Mesenchymal stem cell (in vitro differentiated cells and primary cell): ENCODE measurements around the gene ATF7IP.

Experiments used
- DNase-seq: peaks from one replicate; pipeline ENCODE4 v3.0.0-alpha.2; 2013
- H2AFZ ChIP-seq: one replicate; pipeline ENCODE4 v1.6.1; 2013; ENCODE audit warnings: low read depth, mild to moderate bottlenecking, control low read depth, inconsistent platforms, low read length, moderate library complexity
- H2AK5ac ChIP-seq: 2 replicates; pipeline ENCODE4 v1.6.1; 2013; ENCODE audit warnings: low read length, moderate library complexity, mild to moderate bottlenecking, inconsistent platforms; ENCODE audit not compliant: severe bottlenecking
- H2BK120ac ChIP-seq: one replicate; pipeline ENCODE4 v1.6.1; 2013; ENCODE audit warnings: low read depth, mild to moderate bottlenecking, inconsistent platforms, low read length, moderate library complexity
- H2BK12ac ChIP-seq, 2 experiments: one replicate each; pipeline ENCODE4 v1.6.1; 2013; ENCODE audit warnings: inconsistent platforms in 2 of 2, low read length in 2 of 2, mild to moderate bottlenecking in 2 of 2, moderate library complexity in 2 of 2, control low read depth in 1 of 2
- H2BK15ac ChIP-seq: one replicate; pipeline ENCODE4 v1.6.1; 2013; ENCODE audit warnings: mild to moderate bottlenecking, low read depth, inconsistent platforms; ENCODE audit not compliant: poor library complexity, severe bottlenecking
- H2BK5ac ChIP-seq: 2 replicates; pipeline ENCODE4 v1.6.1; 2013; ENCODE audit warnings: low read depth, mild to moderate bottlenecking, low read length, control low read depth, inconsistent platforms; ENCODE audit not compliant: poor library complexity, severe bottlenecking
- H3K14ac ChIP-seq, 2 experiments: one replicate each; pipeline ENCODE4 v1.6.1; 2013; ENCODE audit warnings: inconsistent platforms in 2 of 2, low read length in 2 of 2, control low read depth in 1 of 2, mild to moderate bottlenecking in 1 of 2, moderate library complexity in 1 of 2
- H3K18ac ChIP-seq, 2 experiments: one replicate each; pipeline ENCODE4 v1.6.1; 2013; ENCODE audit warnings: inconsistent platforms in 2 of 2, low read length in 2 of 2, control low read depth in 1 of 2, low read depth in 1 of 2, mild to moderate bottlenecking in 1 of 2
- H3K23ac ChIP-seq, 2 experiments: one replicate each; pipeline ENCODE4 v1.6.1; 2013; ENCODE audit warnings: inconsistent platforms in 2 of 2, low read length in 2 of 2, mild to moderate bottlenecking in 2 of 2, moderate library complexity in 2 of 2, control low read depth in 1 of 2
- H3K27ac ChIP-seq: 2 replicates; pipeline ENCODE4 v1.5.1; 2013; ENCODE audit warnings: mild to moderate bottlenecking, moderate library complexity, low read length, control low read depth, inconsistent platforms; ENCODE audit not compliant: poor library complexity, severe bottlenecking
- H3K27me3 ChIP-seq, 2 experiments: 2 replicates each; pipeline versions ENCODE4 v1.6.1 to v1.7.0; 2013; ENCODE audit warnings: low read length in 2 of 2, mild to moderate bottlenecking in 2 of 2, moderate library complexity in 2 of 2, control low read depth in 1 of 2, inconsistent platforms in 1 of 2; ENCODE audit not compliant: control insufficient read depth in 1 of 2, insufficient read depth in 1 of 2
- H3K36me3 ChIP-seq, 2 experiments: 2 replicates each; pipeline versions ENCODE4 v1.6.1 to v1.7.0; 2013; ENCODE audit warnings: low read length in 2 of 2, control low read depth in 1 of 2, inconsistent platforms in 1 of 2, low read depth in 1 of 2, mild to moderate bottlenecking in 1 of 2; ENCODE audit not compliant: insufficient read depth in 2 of 2, control insufficient read depth in 1 of 2
- H3K4ac ChIP-seq, 2 experiments: one replicate each; pipeline ENCODE4 v1.6.1; 2013; ENCODE audit warnings: inconsistent platforms in 2 of 2, low read length in 2 of 2, mild to moderate bottlenecking in 2 of 2, moderate library complexity in 2 of 2, control low read depth in 1 of 2, low read depth in 1 of 2
- H3K4me1 ChIP-seq: 2 replicates; pipeline ENCODE4 v1.6.1; 2013; ENCODE audit warnings: low read depth, low read length, control low read depth; ENCODE audit not compliant: control insufficient read depth, insufficient read depth
- H3K4me2 ChIP-seq: 2 replicates; pipeline ENCODE4 v1.6.1; 2013; ENCODE audit warnings: low read length, mild to moderate bottlenecking, inconsistent platforms; ENCODE audit not compliant: poor library complexity, severe bottlenecking
- H3K4me3 ChIP-seq, 2 experiments: 2 replicates each; pipeline versions ENCODE4 v1.5.1 to v1.7.0; 2013; ENCODE audit warnings: low read length in 2 of 2, mild to moderate bottlenecking in 2 of 2, control low read depth in 1 of 2, low read depth in 1 of 2; ENCODE audit not compliant: insufficient read depth in 1 of 2
- H3K79me1 ChIP-seq: replicated peaks from 2 replicates; pipeline ENCODE4 v1.6.1; 2013; ENCODE audit warnings: mild to moderate bottlenecking, control low read depth, low read length, inconsistent platforms; ENCODE audit not compliant: poor library complexity, severe bottlenecking
- H3K9ac ChIP-seq: 2 replicates; pipeline ENCODE4 v1.7.0; 2013; ENCODE audit warnings: mild to moderate bottlenecking, low read length, moderate library complexity
- H3K9me3 ChIP-seq: 2 replicates; pipeline ENCODE4 v1.7.0; 2013; ENCODE audit warnings: mild to moderate bottlenecking, low read length; ENCODE audit not compliant: control insufficient read depth
- H4K8ac ChIP-seq: one replicate; pipeline ENCODE4 v1.6.1; 2013; ENCODE audit warnings: inconsistent platforms, mild to moderate bottlenecking, low read length, moderate library complexity
- H4K91ac ChIP-seq: one replicate; pipeline ENCODE4 v1.6.1; 2013; ENCODE audit warnings: mild to moderate bottlenecking, low read length, inconsistent platforms
- WGBS: methylation state at CpG from one replicate; pipeline ENCODE4 v1.1.7; 2013; ENCODE audit warnings: mixed read lengths; 5-methylcytosine and 5-hydroxymethylcytosine counted together

Gene ATF7IP

DNA sequence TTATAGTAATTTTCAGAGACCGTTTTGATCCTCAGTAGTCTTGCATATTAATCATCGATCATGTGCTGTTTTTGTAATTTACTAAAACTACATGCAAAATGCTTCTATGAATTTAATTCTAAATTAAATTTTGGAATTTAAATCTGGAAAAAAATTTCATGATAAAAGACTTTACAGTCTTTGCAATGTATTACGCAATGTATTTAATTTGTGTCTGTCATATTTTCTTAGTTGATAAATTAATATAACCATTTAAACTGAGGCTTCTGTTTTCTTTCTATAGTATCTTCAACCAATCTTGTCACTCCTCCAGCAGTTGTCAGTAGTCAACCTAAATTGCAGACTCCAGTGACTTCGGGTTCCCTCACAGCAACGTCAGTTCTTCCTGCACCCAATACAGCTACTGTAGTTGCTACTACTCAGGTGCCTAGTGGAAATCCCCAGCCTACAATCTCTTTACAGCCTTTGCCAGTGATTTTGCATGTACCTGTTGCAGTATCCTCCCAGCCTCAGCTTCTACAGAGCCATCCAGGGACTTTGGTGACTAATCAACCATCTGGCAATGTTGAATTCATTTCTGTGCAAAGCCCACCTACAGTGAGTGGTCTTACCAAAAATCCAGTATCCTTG lies 94.8 kb downstream of the ATF7IP start:
- no peak for DNase-seq
- no peak overlapping the region for H2BK12ac ChIP-seq
- H2AK5ac ChIP-seq: no peak overlapping the region
- H3K79me1 ChIP-seq: peaks cover 18% of the 10 kb centered on the region
- no peak overlapping the region for H3K4me3 ChIP-seq
- H3K4me1 ChIP-seq: peaks cover 9% of the 10 kb centered on the region
- H3K4me2 ChIP-seq: no peak overlapping the region
- H2AFZ ChIP-seq: no peak overlapping the region
- H3K4ac ChIP-seq: no peak overlapping the region
- no peak overlapping the region for H3K18ac ChIP-seq
- H3K9ac ChIP-seq: no peak overlapping the region
- no peak overlapping the region for H4K91ac ChIP-seq
- no peak overlapping the region for H3K14ac ChIP-seq
- no peak overlapping the region for H2BK5ac ChIP-seq
- peaks cover 15 to 89% of the 10 kb centered on the region in 2 experiments for H3K36me3 ChIP-seq
- WGBS: 94% methylated on average over 2 of the region's 5 CpGs
- H3K27me3 ChIP-seq: no peaks in the 10 kb centered on the region
- H3K9me3 ChIP-seq: peaks cover 4% of the 10 kb centered on the region
- H4K8ac ChIP-seq: no peak overlapping the region
- H2BK120ac ChIP-seq: no peak overlapping the region
- no peak overlapping the region for H2BK15ac ChIP-seq
- H3K27ac ChIP-seq: no peak overlapping the region
- H3K23ac ChIP-seq: no peak overlapping the region

DNA sequence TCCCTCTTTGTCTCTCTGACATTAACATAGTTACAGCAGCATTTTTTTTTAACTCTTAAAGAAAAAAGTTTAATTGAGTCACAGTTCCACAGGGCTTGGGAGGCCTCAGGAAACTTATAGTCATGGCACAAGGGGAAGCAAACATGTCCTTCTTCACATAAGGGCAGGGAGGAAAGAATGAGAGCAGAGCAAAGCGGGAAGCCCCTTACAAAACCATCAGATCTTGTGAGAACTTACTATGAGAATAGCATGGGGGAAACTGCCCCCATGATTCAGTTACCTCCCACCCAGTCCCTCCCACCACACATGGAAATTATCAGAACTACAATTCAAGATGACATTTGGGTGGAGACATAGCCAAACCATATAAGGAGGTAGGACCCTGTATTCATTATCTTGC lies 106.0 kb downstream of the ATF7IP start:
- Histone ChIP-seq H3K4me3 (peak overlapping the region in 1 of 2 experiments; percentile 16), H3K27ac (no peak overlapping the region), H3K9ac (no peak overlapping the region), H3K4me1 (no peaks in the 10 kb centered on the region), H3K14ac (no peak overlapping the region), H3K18ac (no peak overlapping the region), H3K4ac (no peak overlapping the region), H2BK12ac (no peak overlapping the region), H3K9me3 (peaks cover 81% of the 10 kb centered on the region), H2AFZ (no peak overlapping the region), H3K79me1 (peaks cover 7% of the 10 kb centered on the region), H2BK15ac (no peak overlapping the region), H4K8ac (no peak overlapping the region), H2AK5ac (no peak overlapping the region), H3K4me2 (no peak overlapping the region), H3K36me3 (peaks cover 20 to 92% of the 10 kb centered on the region in 2 experiments), H2BK5ac (no peak overlapping the region), H2BK120ac (no peak overlapping the region), H4K91ac (no peak overlapping the region), H3K27me3 (no peaks in the 10 kb centered on the region), H3K23ac (no peak overlapping the region)
- no peak for DNase-seq
- no CpG with 5 or more reads among the region's 1 CpG for WGBS

DNA sequence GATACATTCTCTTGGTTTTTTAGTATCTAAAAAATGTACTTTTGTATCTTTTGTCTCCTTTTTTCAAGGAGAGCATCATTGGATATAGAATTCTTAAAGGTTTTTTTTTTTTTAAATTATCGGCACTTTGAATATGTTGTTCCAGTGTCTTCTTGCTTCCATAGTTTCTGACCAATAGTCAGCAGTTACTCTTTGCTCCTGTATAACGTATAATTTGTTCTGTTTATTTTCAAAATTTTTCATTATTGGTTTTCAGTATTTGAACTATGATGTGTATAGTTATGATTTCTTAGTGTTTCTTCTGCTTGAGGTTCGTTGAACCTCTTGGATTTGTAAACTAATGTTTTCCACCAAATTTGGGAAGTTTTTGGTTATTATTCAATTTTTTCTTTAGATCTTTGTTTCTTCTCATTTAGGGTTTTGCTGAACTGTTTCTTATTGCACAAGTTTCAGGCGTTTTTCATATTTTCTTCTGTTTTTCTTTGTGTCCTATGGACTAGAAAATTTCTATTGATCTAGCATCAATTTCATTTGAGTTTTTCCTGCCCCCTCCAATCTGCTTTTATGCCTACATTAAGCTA lies 108.3 kb downstream of the ATF7IP start:
- Histone ChIP-seq H3K18ac (no peak overlapping the region), H3K4me2 (no peak overlapping the region), H2BK12ac (no peak overlapping the region), H4K8ac (no peak overlapping the region), H3K9me3 (peaks cover 95% of the 10 kb centered on the region), H3K23ac (no peak overlapping the region), H3K4ac (no peak overlapping the region), H3K27ac (no peak overlapping the region), H3K4me3 (no peak overlapping the region), H2BK5ac (no peak overlapping the region), H2AFZ (no peak overlapping the region), H3K27me3 (no peaks in the 10 kb centered on the region), H4K91ac (no peak overlapping the region), H2AK5ac (no peak overlapping the region), H3K9ac (no peak overlapping the region), H3K36me3 (peaks cover 17 to 92% of the 10 kb centered on the region in 2 experiments), H3K79me1 (peaks cover 7% of the 10 kb centered on the region), H3K4me1 (no peaks in the 10 kb centered on the region), H2BK120ac (no peak overlapping the region), H2BK15ac (no peak overlapping the region), H3K14ac (no peak overlapping the region)
- whole genome bisulfite sequencing: 100% methylated on average over 1 of the region's 4 CpGs
- peak; percentile 43 for DNase-seq

DNA sequence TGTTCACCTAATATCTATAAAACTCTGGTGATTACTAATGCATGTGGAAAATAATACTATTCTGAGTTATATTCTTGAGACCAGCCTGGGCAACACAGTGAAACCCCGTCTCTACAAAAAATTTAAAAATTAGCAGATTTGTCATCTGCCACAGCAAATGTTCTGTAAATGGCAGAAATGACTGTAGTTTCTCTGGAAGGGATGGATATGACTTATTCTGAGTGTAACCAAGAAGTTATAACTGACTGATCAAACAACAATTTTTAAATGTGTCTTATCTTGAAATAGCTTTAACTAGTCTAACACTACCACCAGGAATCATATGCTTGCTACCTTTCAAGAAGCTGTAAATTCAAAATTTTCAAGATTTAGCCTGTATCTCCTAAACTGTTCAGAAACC lies 113.5 kb downstream of the ATF7IP start:
- H3K9ac ChIP-seq: no peak overlapping the region
- WGBS: no CpG with 5 or more reads among the region's 1 CpG

More for the DNA sequence above, 113.5 kb downstream of the ATF7IP start:
- H3K23ac ChIP-seq: no peak overlapping the region
- peaks cover 12% of the 10 kb centered on the region for H3K79me1 ChIP-seq
- no peak overlapping the region for H2BK120ac ChIP-seq
- no peak overlapping the region for H3K27ac ChIP-seq
- H3K14ac ChIP-seq: no peak overlapping the region
- H4K8ac ChIP-seq: no peak overlapping the region
- peaks cover 24 to 96% of the 10 kb centered on the region in 2 experiments for H3K36me3 ChIP-seq
- no peak overlapping the region for H3K18ac ChIP-seq
- H4K91ac ChIP-seq: no peak overlapping the region
- H2BK15ac ChIP-seq: no peak overlapping the region
- H2BK5ac ChIP-seq: no peak overlapping the region
- no peak overlapping the region for H3K4me3 ChIP-seq
- no peak overlapping the region for H3K4ac ChIP-seq
- no peaks in the 10 kb centered on the region for H3K4me1 ChIP-seq
- DNase-seq: no peak
- no peak overlapping the region for H2AFZ ChIP-seq
- H3K9me3 ChIP-seq: peaks cover 70% of the 10 kb centered on the region
- H2BK12ac ChIP-seq: no peak overlapping the region
- no peak overlapping the region for H2AK5ac ChIP-seq
- H3K4me2 ChIP-seq: no peak overlapping the region
- no peaks in the 10 kb centered on the region for H3K27me3 ChIP-seq
